Mesothelial cell of epicardium (in vitro differentiated cells): Measurements from ENCODE around the gene BPIFB2. TPM values are rescaled to one million over a fixed set of nuclear protein-coding genes. Genes with fewer than 3 reads are reported as not detected.

ENCODE experiments used
- DNase-seq, 2 experiments: peaks; one replicate each; pipeline ENCODE4 v3.0.0; 2021; ENCODE audit warnings: low spot score in 2 of 2; ENCODE audit not compliant: unreplicated experiment in 2 of 2
- H3K27ac Mint-ChIP-seq: 2 replicates; pipeline ENCODE4 v1.8.0; 2021; ENCODE audit warnings: mixed read lengths
- H3K27me3 Mint-ChIP-seq: 2 replicates; pipeline ENCODE4 v1.8.0; 2021; ENCODE audit warnings: low read depth, mixed read lengths
- H3K36me3 Mint-ChIP-seq: 2 replicates; pipeline ENCODE4 v1.8.0; 2021; ENCODE audit warnings: mixed read lengths
- H3K4me1 Mint-ChIP-seq: 2 replicates; pipeline ENCODE4 v1.8.0; 2021; ENCODE audit warnings: mixed read lengths
- H3K4me3 Mint-ChIP-seq: 2 replicates; pipeline ENCODE4 v1.8.0; 2021; ENCODE audit warnings: mild to moderate bottlenecking, moderate library complexity, mixed read lengths
- H3K9me3 Mint-ChIP-seq: 2 replicates; pipeline ENCODE4 v1.8.0; 2021; ENCODE audit warnings: mixed read lengths
- CTCF ChIP-seq: fragments of 200-600 bp; sonication (generic); IDR thresholded peaks from one replicate; pipeline ENCODE4 v1.5.0; 2021; ENCODE audit warnings: antibody characterized with exemption; ENCODE audit not compliant: unreplicated experiment
- total RNA-seq: library from RNA; stranded (reverse); gene quantifications from 3 replicates; pipeline ENCODE4 v1.2.1, GENCODE V29; 2021

BPIFB2 gene
- total RNA-seq, 1 donor from 2014 or later = not detected

- Mint-ChIP-seq H3K9me3 (no peaks in the 10 kb centered on the region), H3K27ac (no peak overlapping the region), H3K27me3 (peaks cover 47% of the 10 kb centered on the region), H3K4me1 (no peaks in the 10 kb centered on the region), H3K4me3 (no peak overlapping the region), H3K36me3 (no peaks in the 10 kb centered on the region)
- TF ChIP-seq CTCF = no peak
- no peak for DNase-seq
Observed at GRCh38 chr20:33016581-33017109, 9.1 kb downstream of the BPIFB2 start.

- H3K27me3 Mint-ChIP-seq = peaks cover 43% of the 10 kb centered on the region
- H3K4me3 Mint-ChIP-seq = no peak overlapping the region
- no peak for DNase-seq
- no peak overlapping the region for H3K27ac Mint-ChIP-seq
- H3K36me3 Mint-ChIP-seq = no peaks in the 10 kb centered on the region
- TF ChIP-seq CTCF = no peak
- no peaks in the 10 kb centered on the region for H3K4me1 Mint-ChIP-seq
- H3K9me3 Mint-ChIP-seq = no peaks in the 10 kb centered on the region
Observed at GRCh38 chr20:33017542-33017941, 10.0 kb downstream of the BPIFB2 start.

DNA sequence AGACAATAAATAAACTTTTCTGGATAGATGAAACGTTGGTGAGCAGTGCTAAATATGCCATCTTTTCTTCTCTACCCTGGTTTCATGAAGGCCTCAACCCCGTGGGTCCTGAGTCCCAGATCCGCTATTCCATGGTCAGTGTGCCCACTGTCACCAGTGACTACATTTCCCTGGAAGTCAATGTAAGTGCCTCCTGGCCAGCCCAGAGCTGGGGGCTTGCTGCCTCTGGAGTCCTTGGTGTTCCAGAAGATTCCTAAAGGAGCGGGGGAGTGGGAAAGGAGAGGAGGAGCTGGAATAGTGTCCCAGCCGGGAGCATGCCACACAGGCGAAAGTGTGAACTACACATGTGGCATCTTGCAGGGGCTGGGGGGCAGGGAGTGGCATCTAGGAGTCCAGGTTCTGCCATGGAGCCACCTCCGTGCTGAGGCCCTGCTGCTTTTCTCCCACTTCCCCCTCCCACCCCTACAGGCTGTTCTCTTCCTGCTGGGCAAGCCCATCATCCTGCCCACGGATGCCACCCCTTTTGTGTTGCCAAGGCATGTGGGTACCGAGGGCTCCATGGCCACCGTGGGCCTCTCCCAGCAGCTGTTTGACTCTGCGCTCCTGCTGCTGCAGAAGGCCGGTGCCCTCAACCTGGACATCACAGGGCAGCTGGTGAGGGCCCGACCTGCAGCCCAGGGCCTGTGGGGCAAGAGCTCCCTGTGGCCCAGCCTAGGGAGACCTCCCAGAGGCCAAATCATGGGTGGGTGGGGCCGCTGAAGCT lies 10.8 kb downstream of the BPIFB2 start:
- DNase-seq = no peak
- Mint-ChIP-seq H3K27ac (no peak overlapping the region), H3K27me3 (peaks cover 38% of the 10 kb centered on the region)

DNA sequence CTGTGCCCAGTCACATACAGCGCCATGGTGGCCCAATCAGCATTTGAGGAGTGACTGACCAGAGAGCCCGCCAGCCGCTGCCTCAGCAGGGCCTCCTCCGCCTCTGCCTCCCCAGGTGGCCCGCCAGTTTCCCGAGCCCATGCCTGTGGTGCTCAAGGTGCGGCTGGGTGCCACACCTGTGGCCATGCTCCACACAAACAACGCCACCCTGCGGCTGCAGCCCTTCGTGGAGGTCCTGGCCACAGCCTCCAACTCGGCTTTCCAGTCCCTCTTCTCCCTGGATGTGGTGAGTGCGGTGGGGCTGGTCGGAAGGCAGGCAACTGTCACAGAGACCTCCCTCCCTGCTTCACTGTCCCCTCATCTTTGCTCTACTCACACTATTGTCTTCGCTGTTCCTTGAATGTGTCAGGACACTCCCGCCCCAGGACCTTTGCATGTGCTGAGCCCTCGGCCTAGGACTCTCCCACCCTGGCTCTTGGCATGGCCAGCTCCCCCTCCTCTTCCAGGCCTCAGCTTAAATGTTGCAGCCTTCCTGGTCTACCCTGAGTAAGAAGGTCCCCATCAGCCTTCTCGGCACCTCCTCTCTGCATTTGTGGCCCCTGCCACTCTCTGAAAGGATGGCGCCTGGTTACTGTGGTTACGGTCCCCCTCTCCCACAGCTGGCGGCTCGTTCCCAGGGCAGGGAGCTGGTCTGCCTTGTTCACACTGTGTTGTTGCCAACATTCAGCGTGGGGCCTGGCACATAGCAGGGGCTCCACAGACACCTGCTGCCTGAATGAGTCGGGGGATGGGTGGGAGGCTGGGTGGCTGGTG lies 12.2 kb downstream of the BPIFB2 start:
- H3K36me3 Mint-ChIP-seq = no peaks in the 10 kb centered on the region
- H3K4me3 Mint-ChIP-seq = no peak overlapping the region
- no peak for DNase-seq
- H3K9me3 Mint-ChIP-seq = no peaks in the 10 kb centered on the region
- no peaks in the 10 kb centered on the region for H3K4me1 Mint-ChIP-seq
- no peak for TF ChIP-seq CTCF
- peaks cover 30% of the 10 kb centered on the region for H3K27me3 Mint-ChIP-seq
- H3K27ac Mint-ChIP-seq = no peak overlapping the region

More for the DNA sequence above, 10.8 kb downstream of the BPIFB2 start:
- H3K9me3 Mint-ChIP-seq = no peaks in the 10 kb centered on the region
- H3K4me3 Mint-ChIP-seq = no peak overlapping the region
- H3K36me3 Mint-ChIP-seq = no peaks in the 10 kb centered on the region
- H3K4me1 Mint-ChIP-seq = no peaks in the 10 kb centered on the region
- no peak for TF ChIP-seq CTCF

- H3K27ac Mint-ChIP-seq = no peak overlapping the region
- peaks cover 22% of the 10 kb centered on the region for H3K27me3 Mint-ChIP-seq
Observed at GRCh38 chr20:33020278-33021161, 13.0 kb downstream of the BPIFB2 start.

More at GRCh38 chr20:33020278-33021161, 13.0 kb downstream of the BPIFB2 start:
- Mint-ChIP-seq H3K9me3 (no peaks in the 10 kb centered on the region), H3K4me1 (no peaks in the 10 kb centered on the region), H3K36me3 (no peaks in the 10 kb centered on the region), H3K4me3 (no peak overlapping the region)
- DNase-seq = no peak
- TF ChIP-seq CTCF = no peak
